Adipocyte (in vitro differentiated cells): ENCODE results near the gene FGFR2.

ENCODE experiments used
- DNase-seq: peaks from one replicate; pipeline ENCODE4 v3.0.0-alpha.2; 2015; ENCODE audit warnings: low read depth
- H3K27me3 ChIP-seq: replicated peaks from 2 replicates; pipeline ENCODE4 v1.7.0; 2013; ENCODE audit warnings: mild to moderate bottlenecking, low read length, moderate library complexity; ENCODE audit not compliant: control insufficient read depth, insufficient read depth
- H3K36me3 ChIP-seq: 2 replicates; pipeline ENCODE4 v1.7.0; 2013; ENCODE audit warnings: low read length, mild to moderate bottlenecking, moderate library complexity; ENCODE audit not compliant: control insufficient read depth, insufficient read depth, severe bottlenecking
- H3K4me1 ChIP-seq: 2 replicates; pipeline ENCODE4 v1.7.0; 2013; ENCODE audit warnings: mild to moderate bottlenecking, low read length, moderate library complexity; ENCODE audit not compliant: control insufficient read depth, insufficient read depth
- H3K4me3 ChIP-seq: 2 replicates; pipeline ENCODE4 v1.7.0; 2013; ENCODE audit warnings: mild to moderate bottlenecking, low read length, moderate library complexity
- H3K9ac ChIP-seq: 2 replicates; pipeline ENCODE4 v1.7.0; 2013; ENCODE audit warnings: mild to moderate bottlenecking, low read length, moderate library complexity
- H3K9me3 ChIP-seq: 2 replicates; pipeline ENCODE4 v1.7.0; 2013; ENCODE audit warnings: mild to moderate bottlenecking, low read length, moderate library complexity; ENCODE audit not compliant: control insufficient read depth

Gene FGFR2

DNA sequence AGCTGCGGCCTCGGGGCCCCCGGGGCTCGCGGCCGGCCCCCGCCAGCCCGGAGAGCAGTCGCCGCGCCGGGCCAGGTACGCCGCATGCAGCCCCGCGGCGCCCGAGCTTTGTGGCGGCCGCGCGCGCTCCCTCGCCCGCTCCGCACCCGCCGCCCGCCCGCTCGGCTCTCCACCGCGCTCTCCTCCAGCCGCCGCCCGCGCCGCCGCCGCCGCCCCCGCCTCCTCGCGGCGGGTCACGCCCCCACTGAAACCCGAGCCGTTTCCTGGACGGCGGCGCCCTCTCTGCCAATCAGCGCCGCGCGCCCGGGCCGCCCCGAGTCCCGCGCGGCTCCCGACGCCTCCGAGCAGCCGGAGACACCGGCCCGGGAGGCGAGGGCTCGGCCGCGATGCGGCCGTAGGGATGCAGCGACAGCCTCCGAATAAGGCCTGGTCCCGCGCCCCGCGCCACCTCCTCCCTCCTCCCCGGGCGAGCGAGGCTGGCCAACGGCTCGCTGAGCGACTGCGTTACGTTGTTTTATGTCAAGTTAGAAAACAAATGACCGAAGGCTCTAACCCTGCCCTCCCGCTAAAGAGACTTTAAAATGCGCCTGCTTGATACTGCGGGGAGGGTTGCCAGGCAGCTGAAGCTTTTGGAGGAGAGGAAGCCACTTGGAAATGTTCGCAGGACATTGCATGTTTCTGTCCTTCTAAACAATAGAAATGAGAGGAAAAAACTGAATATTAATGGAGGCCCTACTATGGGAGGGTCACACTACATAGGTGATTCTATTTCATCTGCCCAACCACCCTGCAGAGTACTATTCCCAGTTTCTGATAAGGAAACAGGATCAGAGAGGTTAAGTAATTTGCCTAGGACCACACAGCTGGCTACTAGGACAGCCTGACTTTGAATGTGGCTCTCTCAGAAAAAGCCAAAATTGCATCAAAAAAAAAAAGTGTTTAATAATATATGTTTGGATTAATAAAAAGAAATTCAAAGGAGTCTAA is at the start of gene FGFR2:
FGFR2 (minus strand) TSS at position 182 of the 987 bp plus-strand sequence. CDS start 4,627 bp downstream, outside the sequence.
- peak within 1 kb of the TSS; percentile 34 for H3K9ac ChIP-seq
- no peaks in the 10 kb centered on the region for H3K36me3 ChIP-seq
- H3K4me3 ChIP-seq: peak within 1 kb of the TSS; percentile 74
- peaks cover 7% of the 10 kb centered on the region for H3K4me1 ChIP-seq
- H3K27me3 ChIP-seq: peaks cover 48% of the 10 kb centered on the region
- DNase-seq: peak; percentile 66
- H3K9me3 ChIP-seq: no peaks in the 10 kb centered on the region

DNA sequence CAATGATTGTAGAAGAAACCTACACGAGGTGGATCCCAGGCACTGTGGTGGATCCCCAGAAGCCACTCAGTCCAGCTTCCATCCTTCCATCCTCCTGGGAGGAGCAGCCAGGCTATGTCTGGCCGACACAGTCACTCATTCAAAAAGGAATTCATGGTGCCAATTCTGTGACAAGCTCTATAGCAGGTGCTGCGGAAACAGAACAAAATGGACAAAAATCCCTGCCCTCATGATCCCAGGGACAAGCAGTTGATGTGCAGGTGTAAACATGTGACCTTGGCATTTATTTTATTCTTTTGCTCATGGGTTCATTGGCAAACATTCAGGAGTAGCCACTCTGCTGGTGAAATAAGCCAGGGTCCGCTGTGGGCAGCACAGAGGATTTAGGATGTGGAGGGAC is 49.2 kb upstream of the FGFR2 start:
- DNase-seq: no peak
- Histone ChIP-seq H3K9ac (no peak overlapping the region), H3K36me3 (no peaks in the 10 kb centered on the region), H3K4me1 (no peaks in the 10 kb centered on the region), H3K27me3 (no peaks in the 10 kb centered on the region), H3K4me3 (no peak overlapping the region), H3K9me3 (peaks cover 3% of the 10 kb centered on the region)

DNA sequence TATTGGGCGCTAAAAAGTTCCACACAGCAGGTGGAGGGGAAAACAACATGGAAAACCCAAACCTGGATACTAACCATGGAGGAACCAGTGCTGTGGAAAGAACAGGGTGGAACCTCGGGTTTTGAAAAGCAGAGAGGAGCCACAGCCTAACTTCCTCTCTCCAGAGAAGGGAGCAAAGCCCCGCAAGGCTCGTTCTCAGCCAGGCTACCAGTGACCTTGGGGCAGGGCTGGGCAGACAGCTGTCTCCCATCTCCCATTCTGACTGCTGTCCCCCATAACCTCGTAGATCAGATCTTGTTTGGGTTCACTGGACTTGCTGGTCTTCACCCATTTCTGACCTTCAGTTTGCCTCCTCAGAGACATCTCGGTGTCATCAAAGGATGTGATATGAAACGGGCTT is 47.5 kb upstream of the FGFR2 start:
- peaks cover 10% of the 10 kb centered on the region for H3K9me3 ChIP-seq
- H3K36me3 ChIP-seq: no peaks in the 10 kb centered on the region
- H3K4me3 ChIP-seq: no peak overlapping the region
- no peaks in the 10 kb centered on the region for H3K27me3 ChIP-seq
- no peak overlapping the region for H3K9ac ChIP-seq
- DNase-seq: no peak
- no peaks in the 10 kb centered on the region for H3K4me1 ChIP-seq

DNA sequence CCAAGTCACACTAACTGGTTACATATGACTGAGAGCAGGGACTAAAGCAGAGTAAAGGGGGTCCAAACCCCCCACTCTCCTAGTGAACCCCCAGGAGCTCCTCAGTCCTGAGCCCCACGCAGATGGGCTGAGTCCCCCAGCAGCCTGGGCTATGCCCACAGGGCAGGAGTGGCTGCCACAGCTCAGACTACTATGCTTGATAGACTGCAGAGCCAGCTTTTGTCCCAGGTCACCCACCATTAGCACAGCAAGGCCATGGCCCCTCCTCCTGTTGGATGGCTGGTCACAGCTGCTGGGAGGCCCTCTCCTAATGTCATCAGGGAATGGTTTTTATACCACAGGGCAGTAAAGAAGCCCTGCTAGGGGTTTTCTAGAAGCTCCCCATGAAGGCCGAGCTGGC is 46.3 kb upstream of the FGFR2 start:
- H3K36me3 ChIP-seq: no peaks in the 10 kb centered on the region
- peaks cover 22% of the 10 kb centered on the region for H3K9me3 ChIP-seq
- H3K9ac ChIP-seq: no peak overlapping the region
- H3K27me3 ChIP-seq: no peaks in the 10 kb centered on the region
- no peak overlapping the region for H3K4me3 ChIP-seq
- H3K4me1 ChIP-seq: no peaks in the 10 kb centered on the region
- no peak for DNase-seq

DNA sequence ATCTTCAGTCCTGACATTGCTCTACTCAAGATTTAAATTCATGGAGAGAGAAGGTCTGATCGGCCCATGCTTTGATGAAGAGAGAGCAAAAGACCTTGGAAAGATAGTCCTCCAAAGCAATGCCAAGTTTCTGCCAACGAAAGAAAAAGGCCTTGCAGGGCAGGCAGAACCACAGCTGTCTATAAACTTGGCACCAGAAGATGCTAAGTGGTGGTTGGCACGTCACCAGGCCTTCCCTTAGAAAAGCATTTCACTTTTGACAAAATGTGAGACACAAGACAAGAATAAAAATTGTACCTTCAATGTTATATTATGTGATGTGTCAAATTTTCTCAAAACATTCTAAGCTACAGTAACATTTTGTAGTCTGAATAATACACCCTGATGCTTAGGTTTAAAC is 42.0 kb upstream of the FGFR2 start:
- no peak overlapping the region for H3K9ac ChIP-seq
- no peak overlapping the region for H3K4me3 ChIP-seq
- no peaks in the 10 kb centered on the region for H3K36me3 ChIP-seq
- H3K9me3 ChIP-seq: peaks cover 40% of the 10 kb centered on the region
- no peaks in the 10 kb centered on the region for H3K27me3 ChIP-seq
- H3K4me1 ChIP-seq: no peaks in the 10 kb centered on the region
- DNase-seq: no peak

DNA sequence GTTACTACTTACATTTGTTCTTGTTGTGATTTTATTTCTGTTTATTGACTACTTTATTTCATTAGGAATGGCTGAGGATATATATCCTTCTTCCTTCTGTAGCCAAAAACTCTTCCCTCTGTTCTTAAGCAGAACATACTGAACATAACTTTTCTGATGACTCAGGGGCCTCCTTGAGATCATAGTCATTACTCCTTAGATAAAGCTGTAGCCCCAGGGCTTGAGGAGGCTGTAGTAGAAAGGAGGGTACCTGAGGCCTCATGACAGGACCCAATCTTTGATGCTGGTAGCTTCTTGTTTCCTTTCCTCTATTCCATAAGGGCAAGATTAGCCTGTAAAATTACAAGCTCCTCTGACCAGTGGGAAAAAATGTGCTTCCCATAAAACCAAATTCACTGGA is 41.2 kb upstream of the FGFR2 start:
- no peak overlapping the region for H3K9ac ChIP-seq
- no peak for DNase-seq
- H3K4me3 ChIP-seq: no peak overlapping the region
- no peaks in the 10 kb centered on the region for H3K27me3 ChIP-seq
- H3K36me3 ChIP-seq: no peaks in the 10 kb centered on the region
- H3K9me3 ChIP-seq: peaks cover 40% of the 10 kb centered on the region
- no peaks in the 10 kb centered on the region for H3K4me1 ChIP-seq

DNA sequence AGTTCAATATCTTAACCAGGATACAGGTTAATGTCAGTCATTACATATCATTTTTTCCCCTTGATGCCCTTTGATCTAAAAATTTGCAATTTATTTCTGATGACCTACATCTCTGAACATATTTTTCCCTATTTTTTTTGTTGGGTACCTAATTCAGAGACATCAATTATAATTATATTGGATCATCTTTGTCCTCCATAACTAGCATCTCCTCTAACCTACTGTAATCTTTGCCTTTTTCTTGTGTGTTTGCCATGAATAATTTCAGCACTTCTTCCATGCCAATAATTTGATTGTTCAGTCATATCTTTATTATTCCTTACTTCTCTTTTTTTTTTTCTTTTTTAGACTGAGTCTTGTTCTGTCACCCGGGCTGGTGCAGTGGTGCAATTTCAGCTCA is 39.2 kb upstream of the FGFR2 start:
- Histone ChIP-seq H3K4me1 (no peaks in the 10 kb centered on the region), H3K27me3 (no peaks in the 10 kb centered on the region), H3K9ac (no peak overlapping the region), H3K9me3 (peaks cover 40% of the 10 kb centered on the region), H3K4me3 (no peak overlapping the region), H3K36me3 (no peaks in the 10 kb centered on the region)
- no peak for DNase-seq

DNA sequence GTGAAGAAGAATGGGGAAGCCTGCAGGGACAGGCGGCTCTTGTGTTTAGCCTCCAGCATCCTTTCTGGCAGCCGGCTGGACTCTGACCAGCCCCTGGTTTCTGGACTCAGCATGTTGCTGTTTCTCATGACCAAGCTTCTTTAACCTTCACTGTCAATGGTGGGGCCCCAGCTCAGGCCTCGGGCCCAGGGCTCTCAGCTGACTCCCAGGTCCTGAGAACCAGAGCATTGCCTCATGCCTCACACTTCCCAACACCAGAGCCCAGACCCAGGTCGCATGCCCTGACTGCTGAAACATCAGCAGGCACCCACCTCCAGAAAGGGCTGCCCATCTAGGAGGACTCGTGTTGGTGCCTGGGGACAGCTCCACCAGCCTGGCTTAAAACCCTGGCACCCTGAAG is 34.8 kb upstream of the FGFR2 start:
- peaks cover 11% of the 10 kb centered on the region for H3K9me3 ChIP-seq
- no peak for DNase-seq
- H3K9ac ChIP-seq: no peak overlapping the region
- no peaks in the 10 kb centered on the region for H3K36me3 ChIP-seq
- H3K4me3 ChIP-seq: no peak overlapping the region
- H3K4me1 ChIP-seq: peaks cover 5% of the 10 kb centered on the region
- peaks cover 5% of the 10 kb centered on the region for H3K27me3 ChIP-seq

DNA sequence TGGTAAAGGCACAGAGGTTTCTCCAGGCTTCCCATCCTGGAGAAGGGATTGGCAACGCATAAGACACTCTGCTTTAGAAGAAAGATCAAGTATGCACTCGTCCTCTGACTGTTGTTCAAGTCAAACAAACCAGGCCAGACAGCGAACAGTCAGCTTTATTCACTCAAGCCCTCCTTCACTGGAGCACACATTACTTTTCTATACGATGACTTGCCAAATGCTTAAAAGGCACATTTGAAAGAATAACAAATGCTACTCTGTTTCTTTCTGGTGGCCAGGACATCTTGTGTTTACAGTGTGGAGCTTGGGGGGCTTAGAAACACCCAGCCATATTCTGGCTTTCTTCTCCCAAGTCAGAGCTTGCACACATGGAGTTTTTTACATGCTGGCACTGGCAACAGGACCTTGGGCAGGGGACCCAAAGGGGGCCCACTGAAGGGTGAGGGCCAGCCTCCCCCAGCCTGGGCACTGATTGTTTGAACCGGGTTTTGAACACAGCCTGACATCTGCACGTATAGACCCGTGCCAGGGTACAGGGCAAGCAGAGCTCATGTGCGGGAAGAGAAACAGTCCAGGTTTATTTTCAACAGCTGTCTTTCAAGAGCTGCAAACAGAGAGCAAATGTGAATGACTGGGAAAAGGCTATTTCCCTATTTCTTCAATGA is 33.3 kb upstream of the FGFR2 start:
- Histone ChIP-seq H3K4me3 (no peak overlapping the region), H3K9me3 (no peaks in the 10 kb centered on the region), H3K36me3 (no peaks in the 10 kb centered on the region), H3K27me3 (peaks cover 8% of the 10 kb centered on the region), H3K9ac (no peak overlapping the region), H3K4me1 (peaks cover 10% of the 10 kb centered on the region)
- DNase-seq: no peak

DNA sequence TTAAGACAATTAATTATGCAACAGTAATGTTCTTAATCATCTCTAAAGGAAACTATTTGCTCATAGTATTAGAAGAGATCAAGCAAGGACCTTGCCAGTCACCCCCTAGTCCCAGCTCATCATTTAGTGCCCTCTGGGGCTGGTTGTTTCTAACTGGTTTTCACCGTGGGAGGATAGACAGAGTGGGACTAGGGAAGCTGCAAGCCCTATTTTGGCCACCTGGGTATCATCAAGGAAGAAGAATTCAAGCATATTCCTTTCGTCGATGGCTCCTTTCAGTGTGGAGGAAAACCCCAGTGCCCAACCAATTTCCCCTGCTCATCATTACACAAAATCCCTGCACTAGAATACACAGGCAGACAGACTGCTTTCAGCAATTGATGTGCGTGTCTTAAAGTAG is 30.6 kb upstream of the FGFR2 start:
- H3K4me3 ChIP-seq: no peak overlapping the region
- H3K9ac ChIP-seq: no peak overlapping the region
- peaks cover 10% of the 10 kb centered on the region for H3K4me1 ChIP-seq
- H3K36me3 ChIP-seq: no peaks in the 10 kb centered on the region
- DNase-seq: no peak
- peaks cover 14% of the 10 kb centered on the region for H3K27me3 ChIP-seq
- no peaks in the 10 kb centered on the region for H3K9me3 ChIP-seq

DNA sequence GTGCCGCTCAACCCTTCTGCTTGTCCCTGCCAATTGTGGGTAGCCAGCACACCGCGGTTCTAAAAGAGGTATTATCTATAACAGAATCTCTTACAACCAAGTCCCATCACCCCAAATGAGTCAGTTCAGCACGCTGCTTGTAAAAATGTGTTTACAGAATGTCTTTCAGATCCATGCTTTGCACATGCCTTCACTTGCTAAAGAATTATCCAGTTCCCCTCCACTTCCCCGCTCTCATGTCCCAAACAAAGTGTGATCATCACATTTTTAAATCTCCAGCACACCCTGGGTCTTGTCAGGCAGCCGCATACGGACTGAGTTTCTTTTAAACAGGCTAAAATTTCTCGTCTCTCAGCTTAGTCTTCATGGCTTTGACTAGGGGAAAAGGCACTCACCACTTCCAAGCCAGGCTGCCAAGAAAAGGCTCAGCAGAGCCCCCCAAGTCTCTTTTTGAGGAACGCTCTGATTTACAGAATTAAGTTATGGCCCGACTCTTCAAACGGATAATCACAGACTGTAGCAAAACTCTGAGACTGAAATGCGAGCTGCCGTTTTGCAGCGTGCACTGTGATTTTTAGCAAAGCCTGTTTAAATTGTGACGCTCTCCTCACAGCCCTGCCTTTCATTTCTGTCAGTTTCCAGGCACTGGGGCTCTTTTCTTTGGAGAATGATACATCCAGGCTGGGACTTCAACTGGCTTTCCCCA is 29.8 kb upstream of the FGFR2 start:
- peaks cover 16% of the 10 kb centered on the region for H3K27me3 ChIP-seq
- no peaks in the 10 kb centered on the region for H3K36me3 ChIP-seq
- peak overlapping the region; percentile 14 for H3K4me3 ChIP-seq
- no peak overlapping the region for H3K9ac ChIP-seq
- no peaks in the 10 kb centered on the region for H3K9me3 ChIP-seq
- H3K4me1 ChIP-seq: peaks cover 10% of the 10 kb centered on the region
- DNase-seq: no peak
